GM18861 (cell line): ENCODE data around the gene LHPP.

Source experiments
- ATAC-seq: cut with Tn5 transposase; IDR thresholded peaks from one replicate; pipeline ENCODE4 v1.9.1; 2021; ENCODE audit not compliant: unreplicated experiment

Gene LHPP

GRCh38 chr10:124551755-124552154, 90.1 kb downstream of the LHPP start:
- ATAC-seq, result no peak

GRCh38 chr10:124552691-124553276, 91.2 kb downstream of the LHPP start:
- no peak for ATAC-seq

- no peak for ATAC-seq
Observed at GRCh38 chr10:124554085-124554858, 92.6 kb downstream of the LHPP start.

GRCh38 chr10:124557167-124557566, 95.5 kb downstream of the LHPP start:
- no peak for ATAC-seq

GRCh38 chr10:124557648-124558338, 96.2 kb downstream of the LHPP start:
- ATAC-seq, result no peak

- ATAC-seq, result no peak
Observed at GRCh38 chr10:124558339-124559321, 97.0 kb downstream of the LHPP start.

GRCh38 chr10:124559372-124560132, 97.9 kb downstream of the LHPP start:
- ATAC-seq, result no peak

GRCh38 chr10:124560377-124561105, 98.9 kb downstream of the LHPP start:
- no peak for ATAC-seq

GRCh38 chr10:124561206-124561605, 99.6 kb downstream of the LHPP start:
- ATAC-seq, result no peak

- no peak for ATAC-seq
Observed at GRCh38 chr10:124562425-124563060, 100.9 kb downstream of the LHPP start.

GRCh38 chr10:124563320-124564040, 101.9 kb downstream of the LHPP start:
- ATAC-seq, result no peak

GRCh38 chr10:124564881-124565280, 103.3 kb downstream of the LHPP start:
- no peak for ATAC-seq

- ATAC-seq, result no peak
Observed at GRCh38 chr10:124565565-124566221, 104.1 kb downstream of the LHPP start.

GRCh38 chr10:124566222-124566888, 104.7 kb downstream of the LHPP start:
- no peak for ATAC-seq

- no peak for ATAC-seq
Observed at GRCh38 chr10:124566981-124567835, 105.6 kb downstream of the LHPP start.

- ATAC-seq, result no peak
Observed at GRCh38 chr10:124568339-124568738, 106.7 kb downstream of the LHPP start.
